Stimulated activated naive CD4-positive, alpha-beta T cell (primary cell): Measurements from ENCODE around the gene KLHL29.

Source experiments
- DNase-seq, 6 experiments: peaks; one replicate each; lab custom pipeline; 2025; lab: John Stamatoyannopoulos, UW

KLHL29 gene

GRCh38 chr2:23659328-23659727 is 274.3 kb downstream of the KLHL29 start:
- DNase-seq, result no peak

DNA sequence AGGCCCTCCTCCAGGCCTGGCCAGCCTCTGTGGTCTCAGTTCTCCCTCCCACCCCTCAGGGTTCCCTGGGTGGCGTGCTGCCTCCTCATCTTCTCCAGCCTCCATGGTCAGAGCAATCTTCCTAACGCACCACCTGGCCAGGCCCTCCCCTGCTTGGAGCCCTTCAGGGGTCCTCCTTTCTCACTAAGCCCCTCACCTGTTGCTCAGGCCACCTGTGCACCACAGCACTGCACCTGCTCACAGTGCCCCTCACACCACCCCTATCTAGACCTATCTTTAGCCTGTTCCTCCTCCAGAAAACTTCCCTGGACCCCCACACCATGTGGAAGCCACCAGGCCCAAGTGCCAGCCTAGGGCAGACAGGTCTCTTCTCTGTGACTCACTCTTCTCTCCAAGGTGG is 274.8 kb downstream of the KLHL29 start:
- DNase-seq, result no peak

DNA sequence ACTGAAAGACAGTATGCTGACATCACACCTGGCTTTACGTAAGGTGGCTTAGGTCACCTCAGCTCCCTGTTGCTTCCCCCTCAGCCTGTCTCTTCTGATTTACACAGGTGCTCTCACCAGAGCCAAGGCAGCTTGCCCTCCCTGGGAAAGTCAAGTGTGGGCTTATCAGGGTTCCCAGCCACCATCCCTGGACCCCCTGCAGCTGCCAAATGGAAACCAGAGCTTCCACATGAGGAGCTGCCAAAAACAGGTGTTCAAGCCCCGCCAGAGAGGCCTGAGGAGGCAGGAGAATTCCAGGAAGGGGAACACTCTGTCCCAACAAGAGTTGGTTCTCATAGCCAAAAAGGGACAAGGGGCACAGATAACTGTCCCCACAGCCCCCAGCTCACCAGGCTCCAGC is 275.3 kb downstream of the KLHL29 start:
- DNase-seq, result no peak

DNA sequence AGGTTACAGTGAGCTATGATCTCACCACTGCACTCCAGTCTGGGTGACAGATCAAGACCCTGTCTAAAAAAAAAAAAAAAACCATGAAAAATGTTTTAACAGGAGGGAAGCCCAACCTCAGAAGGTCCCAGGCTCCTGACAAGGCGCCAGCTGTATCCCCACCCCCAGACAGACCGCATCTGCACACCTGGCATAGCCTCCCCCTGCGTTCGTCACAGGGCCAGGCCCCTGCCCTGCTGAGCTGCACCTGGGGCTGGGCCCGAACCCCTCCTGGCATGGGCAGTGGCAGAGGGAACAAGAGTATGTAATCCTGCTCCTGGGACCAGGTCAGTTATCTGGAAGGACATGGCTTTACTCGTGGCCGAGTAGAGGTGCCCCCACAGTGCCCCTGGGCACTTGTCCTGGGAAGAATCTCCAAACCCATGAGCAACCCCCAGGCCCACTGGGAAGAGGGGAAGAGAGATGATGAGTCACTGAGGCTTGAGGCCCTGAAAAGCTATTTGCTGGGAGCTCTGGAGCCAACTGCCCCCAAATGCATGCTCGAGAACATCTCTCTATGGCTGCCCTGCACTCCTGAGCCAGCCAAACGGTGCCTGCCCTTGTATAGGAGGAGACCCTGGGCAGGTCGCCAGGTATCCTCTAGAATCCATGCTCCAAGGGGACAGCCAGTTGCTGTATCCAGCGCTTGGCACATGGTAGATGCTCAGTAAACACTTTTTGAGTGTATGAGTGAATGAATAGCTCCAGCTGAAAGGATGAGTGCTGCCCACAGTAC is 276.5 kb downstream of the KLHL29 start:
- no peak for DNase-seq

GRCh38 chr2:23662466-23662865 is 277.5 kb downstream of the KLHL29 start:
- DNase-seq, result no peak

- DNase-seq, result no peak
Measured at GRCh38 chr2:23662941-23663920, 278.3 kb downstream of the KLHL29 start.

DNA sequence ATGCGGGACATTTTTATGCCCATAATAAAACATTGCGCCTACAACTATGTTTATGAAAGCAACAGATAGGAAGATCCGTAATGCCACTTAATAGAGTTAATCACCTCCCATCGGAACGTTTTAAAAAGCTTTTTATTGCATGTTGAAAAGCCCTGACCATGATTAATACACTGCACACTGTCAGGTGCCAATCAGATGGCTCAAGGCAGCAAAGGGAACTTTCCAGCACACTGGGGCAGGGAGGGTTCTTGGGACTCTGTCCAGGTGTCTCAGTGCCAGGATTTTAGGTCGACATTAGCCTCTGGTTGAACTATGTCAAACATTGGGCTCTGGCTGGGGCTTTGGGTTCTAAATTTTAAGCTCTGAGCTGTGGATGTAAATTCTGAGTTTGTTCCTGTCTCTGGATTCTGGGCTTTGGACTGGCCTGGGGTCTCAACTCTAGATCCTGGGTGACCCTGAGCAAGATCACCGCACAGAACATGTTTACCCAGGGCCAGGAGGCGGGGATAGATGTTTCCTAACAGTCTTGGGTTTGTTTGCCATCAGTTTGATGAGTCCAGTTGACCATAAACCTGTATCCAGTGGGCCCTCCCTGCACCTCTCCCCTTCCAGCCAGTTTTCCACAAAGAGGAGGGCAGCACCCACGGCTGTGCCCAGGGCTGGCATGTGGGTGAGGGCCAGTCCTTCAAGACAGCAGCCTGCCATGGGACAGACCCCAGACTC is 279.2 kb downstream of the KLHL29 start:
- no peak for DNase-seq

DNA sequence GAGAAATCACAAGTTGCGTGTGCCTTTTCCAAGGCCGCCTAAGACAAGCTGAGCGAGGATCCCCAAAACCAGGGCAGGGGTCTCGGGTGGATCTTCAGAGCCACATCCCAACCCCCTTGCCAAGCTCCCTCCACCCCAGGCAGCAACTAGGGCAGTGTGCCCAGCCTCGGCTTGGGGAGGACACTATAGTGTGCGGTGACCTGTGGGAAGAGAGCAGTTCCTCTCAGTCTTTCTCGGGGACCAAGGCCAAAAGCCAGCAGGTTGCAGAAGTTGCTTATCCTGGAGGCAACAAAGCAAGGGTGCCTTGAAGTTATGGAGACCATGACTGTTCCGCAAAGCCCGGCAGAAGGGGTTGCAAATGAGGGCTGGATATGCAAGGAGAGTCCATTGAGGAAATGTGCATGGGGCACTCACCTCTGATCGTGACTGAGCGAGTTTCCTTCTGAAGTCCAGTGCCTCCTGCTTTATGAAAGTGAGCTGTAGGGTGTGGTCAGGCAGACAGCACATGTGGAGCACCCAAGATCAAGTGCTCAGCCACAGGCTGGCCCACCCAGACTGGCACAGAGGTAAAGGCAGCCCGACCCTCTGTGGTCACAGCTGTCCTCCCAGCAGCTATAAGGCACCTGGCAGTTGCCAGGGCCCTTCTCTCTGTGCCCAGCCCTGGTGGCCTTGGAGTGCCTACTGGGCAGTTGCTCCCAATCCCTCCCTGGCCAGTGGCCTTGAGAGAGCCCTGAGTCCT is 281.4 kb downstream of the KLHL29 start:
- DNase-seq, result no peak

DNA sequence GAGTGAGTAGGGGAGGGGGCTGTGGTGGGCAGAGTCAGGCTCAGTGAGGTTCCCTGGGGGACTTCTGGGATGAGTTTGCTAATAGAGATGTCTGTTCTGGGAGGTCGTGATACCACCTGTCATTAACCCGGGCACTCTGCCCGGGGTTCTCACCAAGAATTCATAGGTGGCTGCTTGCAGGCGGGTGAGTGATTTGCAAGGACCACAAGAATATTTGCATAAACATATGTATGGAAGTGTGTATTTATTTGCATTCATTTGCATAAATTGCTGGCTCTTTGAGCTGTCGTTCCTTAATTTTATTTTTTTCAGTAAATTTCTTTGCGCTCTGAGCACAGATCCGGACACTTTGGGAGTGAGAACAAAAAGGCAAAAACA is 282.0 kb downstream of the KLHL29 start:
- DNase-seq, result no peak

GRCh38 chr2:23668756-23669304 is 283.9 kb downstream of the KLHL29 start:
- no peak for DNase-seq

GRCh38 chr2:23669413-23670244 is 284.6 kb downstream of the KLHL29 start:
- DNase-seq, result no peak

GRCh38 chr2:23670245-23670592 is 285.2 kb downstream of the KLHL29 start:
- no peak for DNase-seq

DNA sequence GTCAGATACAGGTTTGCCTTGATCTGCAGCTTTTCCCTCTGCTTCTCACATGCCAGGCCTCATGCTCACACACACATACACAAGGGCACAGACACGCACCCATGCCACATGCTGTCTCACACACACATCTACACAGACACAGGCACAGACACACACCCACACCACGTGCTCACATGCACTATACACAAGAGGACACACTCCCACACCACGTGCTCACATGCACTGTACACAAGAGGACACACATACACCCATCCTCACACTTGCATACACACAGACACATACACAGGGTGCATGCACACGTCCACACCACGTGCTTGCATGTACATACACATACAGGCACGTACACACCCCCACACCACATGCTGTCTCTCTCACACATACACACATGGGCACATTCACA is 288.1 kb downstream of the KLHL29 start:
- DNase-seq, result no peak

- DNase-seq, result no peak
Measured at GRCh38 chr2:23673830-23674679, 289.1 kb downstream of the KLHL29 start.

DNA sequence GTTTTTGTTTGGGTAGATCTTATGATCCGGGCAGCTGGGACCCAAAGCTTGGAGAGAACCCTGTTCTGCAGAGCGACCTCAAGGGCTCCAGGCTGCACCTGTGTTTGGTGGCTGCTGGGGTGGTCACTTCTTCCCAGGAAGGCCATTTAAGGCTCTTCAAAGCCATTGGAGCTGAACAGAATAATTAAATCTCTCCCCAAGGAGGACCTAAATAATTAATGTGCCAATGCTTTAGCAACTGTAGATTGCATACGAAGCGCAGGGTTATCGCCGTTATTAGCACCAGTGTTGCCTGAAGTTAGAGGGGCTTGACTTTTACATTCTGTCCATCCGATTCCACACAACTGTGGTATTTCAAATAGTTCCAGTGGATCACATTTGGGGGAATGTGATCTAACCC is 290.5 kb downstream of the KLHL29 start:
- no peak for DNase-seq

GRCh38 chr2:23677836-23678235 is 292.9 kb downstream of the KLHL29 start:
- DNase-seq, result no peak

DNA sequence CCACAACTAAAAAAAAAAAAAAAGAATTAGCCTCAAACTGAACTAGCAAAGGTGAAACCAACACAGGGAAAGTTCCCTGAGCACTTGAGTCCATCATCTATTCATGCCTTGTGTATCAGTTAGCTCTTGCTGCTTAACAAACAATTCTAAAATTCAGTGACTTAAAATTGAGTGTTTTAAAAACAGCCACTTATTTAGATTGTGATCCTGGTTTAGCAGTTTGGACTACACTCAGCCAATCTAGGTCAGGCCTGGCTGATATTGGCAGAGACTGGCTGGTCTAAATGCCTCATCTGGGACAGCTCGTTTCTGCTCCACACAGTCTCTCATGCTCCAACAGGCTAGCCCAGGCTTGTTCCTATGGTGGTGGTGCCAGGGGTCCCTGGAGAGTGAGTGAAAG is 294.1 kb downstream of the KLHL29 start:
- no peak for DNase-seq

DNA sequence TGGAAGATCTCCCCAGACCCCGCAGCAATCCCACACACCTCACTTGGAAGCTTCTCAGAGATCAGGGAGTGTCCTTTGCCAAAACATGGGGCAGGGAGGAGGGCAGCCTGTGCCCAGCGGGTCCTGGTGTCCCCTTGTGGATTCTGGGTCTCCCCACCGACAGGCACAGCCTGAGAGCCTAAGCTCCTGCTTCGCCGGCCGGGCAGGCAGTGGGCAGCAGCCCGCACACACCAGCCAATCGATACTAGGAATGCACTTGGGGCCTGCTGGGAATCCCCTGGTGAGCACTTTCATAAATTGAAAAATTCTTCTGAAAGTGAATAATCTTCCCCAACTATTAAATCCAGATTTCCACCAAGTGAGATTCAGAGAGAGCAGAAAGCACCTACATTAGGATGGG is 296.0 kb downstream of the KLHL29 start:
- no peak for DNase-seq

DNA sequence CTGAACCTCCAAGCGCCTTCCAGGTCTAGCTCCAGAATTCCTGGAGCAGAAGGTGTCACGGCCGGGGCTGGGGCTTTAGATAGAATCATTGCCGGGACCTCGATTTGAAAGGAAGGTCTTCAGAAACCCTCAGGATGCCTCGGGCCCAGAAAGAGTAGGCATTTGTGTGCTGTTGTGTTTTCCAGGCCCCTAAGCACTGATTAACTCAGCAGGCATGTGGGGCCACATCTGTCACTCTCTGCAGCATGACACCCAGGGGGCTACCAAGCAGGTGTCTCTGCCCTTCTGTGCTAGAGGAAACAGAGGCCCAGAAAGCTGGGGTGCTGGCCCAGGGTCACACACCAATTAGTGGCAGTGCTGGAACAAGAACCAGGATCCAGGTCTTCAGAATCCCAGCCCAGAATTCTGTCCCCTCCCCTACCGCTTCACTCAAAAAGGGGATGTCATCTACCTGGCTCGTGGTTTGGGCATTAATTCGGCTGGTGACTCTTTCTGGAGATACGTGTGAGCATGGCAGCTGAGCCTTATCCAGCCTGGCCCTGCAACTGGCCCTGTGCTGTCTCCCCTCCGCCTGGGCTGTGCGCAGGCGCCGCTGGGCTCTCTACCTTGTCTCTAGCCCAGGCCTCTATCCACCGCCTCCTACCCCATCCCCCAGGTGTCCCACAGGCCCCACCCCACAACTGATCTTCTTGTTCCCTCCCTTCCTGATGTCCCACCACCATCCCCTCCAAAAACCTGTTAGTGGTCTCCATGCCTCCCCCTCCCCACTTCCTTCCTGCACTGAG is 296.6 kb downstream of the KLHL29 start:
- DNase-seq, result no peak
